ENCODE measurements around the gene BTAF1.
"Not testable (repeated sequence)": the region's sequence is repeated elsewhere in the genome, so short reads cannot be mapped to it uniquely, and the experiment has no call there.

BTAF1 gene

DNA sequence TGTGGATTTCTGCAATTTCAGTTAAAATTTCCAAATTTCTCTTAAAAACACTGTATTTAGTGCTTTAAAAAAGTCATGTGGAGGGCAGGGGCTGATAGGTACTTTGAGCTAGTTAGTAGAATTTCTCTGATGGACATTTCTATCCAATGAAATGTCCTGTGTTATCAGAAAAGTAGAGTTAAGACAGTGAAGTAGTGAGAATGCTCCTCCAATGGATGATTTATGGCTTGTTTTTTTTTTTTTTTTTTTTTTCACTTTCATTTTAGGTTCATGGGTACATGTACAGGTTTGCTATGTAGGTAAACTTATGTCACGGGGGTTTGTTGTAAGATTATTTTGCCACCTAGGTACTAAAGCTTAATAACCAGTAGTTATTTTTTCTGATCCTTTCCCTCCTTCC lies 55.0 kb downstream of the BTAF1 start:
- DNase-seq (ENCODE audit: low spot score), result no peak

DNA sequence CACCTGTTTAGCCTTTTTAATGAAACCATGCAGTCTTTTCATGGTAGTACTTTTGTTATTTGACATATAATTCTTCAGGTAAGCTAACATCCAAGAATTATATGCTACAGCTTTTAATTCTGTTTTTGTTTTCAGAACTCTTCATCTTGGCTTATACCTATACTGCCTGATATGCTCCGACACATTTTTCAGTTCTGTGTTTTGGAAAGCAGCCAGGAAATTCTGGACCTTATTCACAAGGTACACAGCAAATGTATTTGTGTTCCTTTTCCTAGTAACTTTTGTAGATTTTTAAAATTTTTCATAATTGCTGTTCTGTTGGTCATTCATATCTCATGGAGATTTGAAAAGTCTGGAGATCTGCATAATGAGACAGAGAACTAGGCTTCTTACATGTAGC lies 56.7 kb downstream of the BTAF1 start:
- DNase-seq (ENCODE audit: low spot score), result no peak

DNA sequence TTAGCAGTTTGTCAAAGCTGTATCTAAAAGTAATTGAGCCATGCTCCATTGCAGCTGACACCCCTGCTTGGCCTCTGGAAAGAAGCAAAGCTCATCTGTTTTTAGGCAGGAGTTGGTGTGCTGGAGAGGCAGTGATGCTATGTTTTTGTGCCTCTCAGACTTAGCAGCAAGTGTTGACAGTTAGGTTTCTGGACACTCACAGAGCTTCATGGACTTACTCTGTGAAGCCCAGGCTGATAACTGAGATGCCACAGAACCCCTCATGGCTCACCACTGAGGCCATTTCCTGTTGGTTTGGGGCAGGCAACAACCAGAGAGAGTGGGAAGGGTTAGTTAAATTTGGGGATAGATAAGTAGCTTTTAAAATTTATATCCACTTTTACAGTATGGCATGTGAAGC lies 59.8 kb downstream of the BTAF1 start:
- DNase-seq (ENCODE audit: low spot score), result no peak

DNA sequence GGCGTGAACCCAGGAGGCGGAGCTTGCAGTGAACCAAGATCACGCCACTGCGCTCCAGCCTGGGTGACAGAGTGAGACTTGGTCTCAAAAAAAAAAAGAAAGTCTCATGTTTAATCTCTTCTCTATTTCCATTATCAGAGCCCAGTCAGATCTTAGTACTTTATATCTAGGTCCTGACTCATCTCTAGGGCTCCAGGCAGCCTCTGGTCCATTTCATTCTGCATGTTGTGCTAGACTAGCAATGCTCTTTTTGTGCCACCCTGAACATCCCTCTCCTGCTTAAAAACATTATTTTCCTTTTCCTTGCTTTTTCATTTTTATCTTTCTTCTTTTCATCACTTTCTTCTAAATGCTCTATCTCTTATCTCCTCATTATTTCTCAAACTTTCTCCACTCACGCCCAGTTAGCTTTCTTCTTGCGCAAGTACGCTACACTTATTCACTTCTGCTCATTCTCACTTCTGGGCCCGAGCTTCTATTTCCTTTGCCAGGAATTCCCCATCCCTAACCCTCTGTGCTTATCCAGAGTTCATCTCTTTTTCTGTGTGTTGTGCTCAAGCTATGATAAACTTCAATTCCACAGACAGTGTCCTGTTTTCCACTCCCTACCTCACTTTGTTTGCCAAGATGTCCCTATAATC lies 63.9 kb downstream of the BTAF1 start:
- no peak for DNase-seq (ENCODE audit: low spot score)

DNA sequence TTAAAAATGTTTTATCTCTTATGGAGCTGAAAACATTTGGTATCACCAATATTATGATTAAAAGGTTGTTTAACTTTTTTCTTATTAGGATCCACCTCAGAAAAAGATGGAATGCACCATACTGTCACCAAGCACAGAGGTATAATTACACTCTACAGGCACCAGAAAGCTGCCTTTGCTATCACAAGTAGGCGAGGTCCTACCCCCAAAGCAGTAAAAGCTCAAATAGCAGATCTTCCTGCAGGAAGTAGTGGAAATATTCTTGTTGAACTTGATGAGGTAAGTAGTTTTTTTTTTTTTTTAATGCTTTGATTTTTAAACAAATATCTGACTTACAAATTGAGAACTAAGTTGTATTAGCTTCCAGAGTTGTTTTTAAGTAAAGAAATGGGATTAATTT lies 68.5 kb downstream of the BTAF1 start:
- no peak for DNase-seq (ENCODE audit: low spot score)

DNA sequence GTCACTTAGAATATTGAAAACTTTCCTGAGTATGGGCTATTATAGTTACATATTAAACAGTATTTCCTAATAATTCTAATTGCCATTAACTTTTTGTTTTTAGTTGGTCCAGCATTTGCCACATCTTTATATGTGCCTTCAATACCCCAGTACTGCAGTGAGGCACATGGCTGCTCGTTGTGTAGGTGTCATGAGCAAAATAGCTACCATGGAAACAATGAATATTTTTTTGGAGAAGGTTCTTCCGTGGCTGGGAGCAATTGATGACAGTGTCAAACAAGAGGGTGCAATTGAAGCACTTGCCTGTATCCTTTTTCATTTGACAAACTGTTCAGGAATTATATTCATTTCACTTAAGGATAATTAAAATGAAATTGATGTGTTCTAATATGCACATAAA lies 72.7 kb downstream of the BTAF1 start:
- DNase-seq (ENCODE audit: low spot score), result no peak

DNA sequence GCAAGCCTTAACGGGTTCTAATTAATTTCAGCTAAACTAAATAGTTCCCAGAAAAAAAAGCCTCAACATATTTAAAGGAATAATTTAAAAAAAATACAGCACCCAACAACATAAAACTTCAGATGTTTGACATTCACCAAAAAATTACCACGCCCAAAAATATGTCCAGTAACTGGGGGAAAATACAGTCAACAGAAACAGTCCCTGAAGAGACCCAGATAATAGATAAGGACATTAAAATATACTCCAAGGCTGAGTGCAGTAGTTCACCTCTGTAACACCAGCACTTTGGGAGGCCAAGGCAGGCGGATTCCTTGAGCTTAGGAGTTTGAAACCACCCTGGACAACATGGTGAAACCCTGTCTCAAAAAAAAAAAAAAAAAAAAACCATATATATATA lies 78.0 kb downstream of the BTAF1 start:
- no peak for DNase-seq (ENCODE audit: low spot score)

DNA sequence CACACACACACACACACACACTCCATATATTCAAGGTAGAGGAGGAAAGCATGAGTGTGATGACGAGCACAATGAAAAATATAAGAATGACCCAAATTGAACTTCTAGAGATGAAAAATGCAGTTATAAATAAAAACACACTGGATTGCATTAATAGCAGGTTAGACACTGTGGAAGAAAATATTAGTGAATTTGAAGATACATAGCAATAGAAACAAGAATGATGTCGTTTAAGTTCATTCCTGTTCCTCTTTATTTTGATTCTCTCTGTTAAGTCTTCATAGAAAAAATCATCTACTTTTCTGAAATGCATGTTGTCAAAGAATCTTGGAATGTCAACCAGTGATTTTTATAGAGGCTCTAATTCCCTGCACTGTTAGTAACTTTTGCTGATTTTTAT lies 78.4 kb downstream of the BTAF1 start:
- no peak for DNase-seq (ENCODE audit: low spot score)

DNA sequence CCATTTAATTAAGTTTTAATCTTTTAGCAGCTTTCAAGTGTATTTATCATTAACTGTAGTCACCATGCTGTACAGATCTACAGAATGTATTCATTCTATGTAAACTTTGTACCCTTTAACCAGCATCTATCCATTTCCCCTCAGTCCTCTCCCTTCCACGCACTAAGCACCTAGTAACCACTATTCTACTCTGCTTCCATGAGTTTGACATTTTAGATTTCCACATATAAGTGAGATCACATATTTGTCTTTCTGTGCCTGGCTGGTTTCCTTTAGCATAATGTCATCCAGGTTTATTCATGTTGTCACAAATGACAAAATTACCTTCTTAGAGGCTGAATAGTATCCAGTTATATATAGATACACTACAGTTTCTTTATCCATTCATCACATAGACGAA lies 79.7 kb downstream of the BTAF1 start:
- no peak for DNase-seq (ENCODE audit: low spot score)

DNA sequence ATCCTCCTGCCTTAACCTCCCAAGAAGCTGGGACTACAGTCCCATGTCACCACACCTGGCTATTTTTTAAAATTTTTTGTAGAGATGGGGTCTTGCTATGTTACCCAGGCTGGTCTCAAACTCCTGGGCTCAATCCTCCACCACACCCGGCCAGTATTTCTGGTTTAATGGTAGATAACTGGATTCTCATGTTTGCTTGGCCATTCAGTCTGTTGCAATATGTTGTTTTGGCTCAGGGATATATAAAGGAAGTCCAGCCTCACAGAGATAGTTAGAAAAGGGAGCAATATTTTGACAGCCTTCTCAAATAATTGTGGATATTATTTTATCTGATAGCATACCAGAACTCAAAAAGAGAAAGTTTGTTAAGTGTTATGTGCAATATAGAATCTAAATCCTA lies 82.4 kb downstream of the BTAF1 start:
- DNase-seq (ENCODE audit: low spot score), result no peak

DNA sequence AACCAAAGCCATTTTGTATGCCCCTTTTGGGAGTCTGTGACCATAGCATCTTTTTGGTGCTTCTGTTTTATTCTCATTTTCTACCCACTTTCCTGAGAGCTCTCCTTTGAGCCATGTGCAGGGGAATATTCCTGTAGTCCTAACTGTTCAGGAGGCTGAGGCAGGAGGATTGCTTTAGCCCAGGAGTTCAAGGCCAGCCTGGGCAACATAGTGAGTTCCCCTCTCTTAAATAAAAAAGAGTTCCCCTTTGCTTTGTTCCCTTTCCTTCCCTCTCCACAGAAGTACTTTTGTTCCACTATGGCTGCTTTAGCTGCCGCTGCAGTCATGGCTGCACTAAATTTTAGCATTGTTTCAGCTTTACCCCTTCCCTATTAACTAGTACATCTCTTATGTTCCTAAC lies 85.9 kb downstream of the BTAF1 start:
- DNase-seq (ENCODE audit: low spot score), result no peak

DNA sequence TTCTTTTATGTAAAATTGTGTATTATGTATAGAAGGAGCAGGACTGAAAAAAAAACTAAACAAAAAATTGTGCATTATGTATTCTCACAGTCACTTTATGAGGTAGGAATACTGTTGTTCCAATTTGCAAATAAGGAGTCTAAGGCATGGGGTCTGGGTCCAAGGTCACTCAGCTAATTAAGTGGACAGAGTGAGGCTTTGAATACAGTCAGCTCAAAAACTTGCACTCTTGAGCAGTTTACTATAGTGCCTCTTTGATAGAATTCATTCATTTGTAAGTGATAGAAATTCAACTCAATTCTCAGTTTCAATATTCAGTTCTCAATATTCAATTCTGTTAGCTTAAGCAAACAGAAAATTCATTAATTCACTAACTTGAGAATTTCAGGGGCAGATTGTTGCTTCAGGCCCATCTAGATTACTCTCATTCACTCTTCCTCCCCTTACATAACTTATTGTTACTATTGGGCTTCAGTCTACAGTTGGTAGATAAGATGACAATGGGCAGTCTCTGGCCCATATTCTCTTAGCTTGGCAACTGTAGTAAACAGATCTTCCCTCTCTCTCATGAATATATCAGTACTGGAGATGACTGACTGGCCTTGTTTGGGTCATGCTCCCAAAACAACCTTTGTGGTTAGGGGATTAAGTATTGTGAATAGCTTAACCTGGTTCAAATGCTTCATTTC lies 86.6 kb downstream of the BTAF1 start:
- DNase-seq (ENCODE audit: low spot score), result no peak

DNA sequence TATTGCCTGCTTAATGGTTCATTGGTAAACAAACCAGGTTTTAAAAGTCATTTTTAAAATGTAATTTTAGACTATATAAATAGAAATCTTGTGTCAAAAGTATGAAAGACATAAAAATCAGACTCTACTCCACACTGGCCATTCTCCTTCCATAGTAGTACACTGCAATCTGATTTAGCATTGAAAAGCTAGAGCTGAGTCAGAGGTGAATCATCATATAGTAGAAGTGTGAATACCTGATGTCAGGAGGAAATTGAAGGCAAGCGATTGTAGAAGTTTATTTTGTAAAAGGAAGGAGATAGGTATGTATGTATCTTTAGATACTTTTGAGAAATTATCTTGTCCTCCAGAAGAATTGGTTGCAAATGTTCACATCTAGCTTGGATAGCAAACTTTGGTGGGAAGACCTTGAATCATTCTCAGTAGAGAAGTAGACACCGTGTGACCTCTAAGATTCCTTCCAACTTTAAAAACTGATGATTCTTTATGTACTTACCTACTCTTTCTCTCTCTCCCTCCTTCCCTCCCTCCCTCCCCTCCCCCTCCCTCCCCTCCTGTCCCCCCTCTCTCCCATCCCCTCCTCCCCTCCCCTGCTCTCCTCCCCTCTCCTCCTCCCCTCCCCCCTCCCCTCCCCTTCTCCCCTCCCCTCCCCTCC lies 88.1 kb downstream of the BTAF1 start:
- no peak for DNase-seq (ENCODE audit: low spot score)

DNA sequence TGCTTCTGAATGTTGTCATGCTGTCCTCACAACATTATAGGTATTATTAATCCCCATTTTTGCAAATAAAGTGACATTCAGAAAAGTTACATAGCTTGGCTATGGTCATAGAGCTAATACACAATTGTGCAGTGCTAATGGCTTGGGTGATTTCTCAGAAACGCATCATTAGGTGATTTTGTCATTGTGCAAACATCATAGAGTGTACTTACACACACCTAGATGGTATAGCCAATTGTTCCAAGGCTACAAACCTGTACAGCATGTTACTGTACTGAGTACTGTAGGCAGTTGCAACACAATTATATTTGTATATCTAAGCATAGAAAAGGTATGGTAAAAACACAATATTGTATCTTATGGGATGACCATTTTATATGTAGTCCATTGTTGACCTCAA lies 91.0 kb downstream of the BTAF1 start:
- DNase-seq (ENCODE audit: low spot score), result no peak

DNA sequence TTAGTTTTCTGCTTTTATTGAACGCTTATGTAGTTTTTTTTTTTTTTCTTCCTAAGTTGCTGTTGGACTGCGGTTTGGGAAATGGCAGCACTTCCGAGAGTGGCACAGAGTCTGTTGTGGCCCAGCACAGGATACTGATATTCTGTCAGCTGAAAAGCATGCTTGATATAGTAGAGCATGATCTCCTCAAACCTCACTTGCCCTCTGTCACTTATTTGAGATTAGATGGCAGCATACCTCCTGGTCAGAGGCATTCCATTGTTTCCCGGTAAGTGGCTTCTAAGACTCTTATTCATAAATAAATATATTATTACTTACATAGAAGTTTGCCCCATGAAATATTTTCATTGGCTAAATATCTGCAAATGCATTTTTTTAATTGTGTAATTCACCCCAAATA lies 101.1 kb downstream of the BTAF1 start:
- DNase-seq (ENCODE audit: low spot score), result no peak

DNA sequence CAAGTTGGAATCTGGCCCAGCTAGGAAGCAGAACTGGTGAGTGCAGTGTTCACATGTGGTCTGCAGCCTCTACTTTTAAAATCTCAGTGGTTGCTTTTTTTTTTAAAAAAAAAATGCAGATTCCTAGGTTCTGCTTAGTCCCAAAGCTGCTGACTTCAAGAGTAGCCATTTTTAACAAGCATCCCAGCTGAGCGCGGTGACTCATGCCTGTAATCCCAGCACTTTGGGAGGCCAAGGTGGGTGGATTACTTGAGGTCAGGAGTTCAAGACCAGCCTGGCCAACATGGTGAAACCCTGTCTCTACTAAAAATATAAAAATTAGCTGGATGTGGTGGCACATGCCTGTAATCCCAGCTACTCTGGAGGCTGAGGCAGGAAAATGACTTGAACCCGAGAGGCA lies 101.8 kb downstream of the BTAF1 start:
- not testable (repeated sequence) for DNase-seq (ENCODE audit: low spot score)

DNA sequence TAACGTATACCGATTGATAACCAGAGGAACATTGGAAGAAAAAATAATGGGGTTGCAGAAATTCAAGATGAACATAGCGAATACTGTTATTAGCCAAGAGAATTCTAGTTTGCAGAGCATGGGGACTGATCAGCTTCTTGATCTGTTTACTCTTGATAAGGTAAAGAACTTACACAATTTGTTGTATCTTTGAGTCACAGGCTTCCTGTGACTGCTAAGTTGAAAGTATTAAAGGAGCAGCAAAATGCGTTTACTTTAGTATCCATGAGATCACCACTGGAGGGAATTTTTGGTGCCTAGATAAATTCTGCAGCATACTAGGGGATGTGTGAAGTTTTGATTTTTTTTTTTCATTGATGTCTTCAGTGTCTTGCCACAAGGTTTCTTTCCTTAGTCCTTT lies 103.6 kb downstream of the BTAF1 start:
- DNase-seq (ENCODE audit: low spot score), result no peak

DNA sequence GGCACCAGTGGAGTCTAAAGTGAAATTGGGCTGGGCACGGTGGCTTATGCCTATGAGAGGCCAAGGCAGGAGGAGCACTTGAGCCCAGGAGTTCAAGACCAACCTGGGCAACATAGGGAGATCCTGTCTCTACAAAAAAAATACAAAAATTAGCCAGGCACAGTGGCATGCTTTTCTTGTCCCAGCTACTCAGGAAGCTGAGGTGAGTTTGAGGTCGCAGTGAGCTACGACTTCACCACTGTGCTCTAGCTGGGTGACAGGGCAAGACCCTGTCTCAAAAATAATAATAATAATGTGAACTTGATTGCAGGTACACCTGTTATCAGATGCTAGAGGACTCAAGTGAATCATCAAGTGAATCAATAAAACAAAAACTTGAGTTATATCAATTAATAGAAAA lies 108.0 kb downstream of the BTAF1 start:
- no peak for DNase-seq (ENCODE audit: low spot score)

DNA sequence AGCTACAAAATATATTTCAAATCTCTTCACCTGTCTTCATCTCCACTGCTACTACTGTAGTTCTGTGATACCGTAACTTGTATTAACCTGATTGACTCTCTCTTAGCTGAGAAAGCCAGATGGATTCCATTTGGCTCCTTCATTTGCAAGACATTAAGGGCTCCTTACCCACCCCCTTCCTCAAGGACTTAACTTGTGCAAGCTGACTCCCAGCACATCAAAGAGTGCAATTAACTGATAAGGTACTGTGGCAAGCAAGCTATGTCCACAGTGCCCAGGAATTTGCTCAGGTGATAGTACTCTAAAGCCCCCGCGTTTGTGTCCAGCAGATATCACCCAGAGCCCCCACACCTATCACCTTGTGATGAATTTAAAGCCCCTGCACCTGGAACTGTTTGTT lies 109.5 kb downstream of the BTAF1 start:
- DNase-seq (ENCODE audit: low spot score), result not testable (repeated sequence)

DNA sequence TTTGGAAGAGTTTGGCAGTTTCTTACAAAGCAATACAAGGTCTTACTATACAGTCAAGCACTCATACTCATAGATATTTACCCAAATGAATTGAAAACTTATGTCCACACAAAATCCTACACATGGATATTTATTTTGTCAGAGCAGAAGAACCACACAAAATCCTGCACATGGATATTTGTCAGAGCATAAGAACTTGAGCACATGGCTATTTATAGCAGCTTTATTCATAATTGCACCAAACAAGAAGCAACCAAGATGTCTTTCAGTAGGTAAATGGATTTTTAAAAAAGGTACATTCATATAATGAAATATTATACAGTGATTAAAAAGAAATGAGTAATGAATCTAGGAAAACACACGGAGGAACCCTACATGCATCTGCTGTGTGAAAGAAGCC lies 115.4 kb downstream of the BTAF1 start:
- DNase-seq (ENCODE audit: low spot score), result no peak

DNA sequence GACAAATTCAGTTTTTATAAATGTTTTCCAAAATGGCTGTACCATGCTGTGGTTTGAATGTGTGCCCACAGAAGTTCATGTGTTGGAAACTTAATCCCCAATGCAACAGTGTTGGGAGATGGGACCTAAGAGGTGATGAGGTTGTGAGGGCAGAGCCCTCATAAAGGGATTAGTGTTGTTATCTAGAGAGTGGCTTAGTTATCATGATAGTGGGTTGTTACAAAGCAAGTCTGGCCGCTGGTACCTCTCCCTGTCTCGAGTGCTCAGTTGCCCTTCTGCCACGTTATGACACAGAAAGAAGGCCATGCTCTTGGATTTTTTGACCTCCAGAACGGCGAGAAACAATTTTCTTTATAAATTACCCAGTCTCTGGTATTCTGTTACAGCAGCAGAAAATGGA lies 119.0 kb downstream of the BTAF1 start:
- no peak for DNase-seq (ENCODE audit: low spot score)

DNA sequence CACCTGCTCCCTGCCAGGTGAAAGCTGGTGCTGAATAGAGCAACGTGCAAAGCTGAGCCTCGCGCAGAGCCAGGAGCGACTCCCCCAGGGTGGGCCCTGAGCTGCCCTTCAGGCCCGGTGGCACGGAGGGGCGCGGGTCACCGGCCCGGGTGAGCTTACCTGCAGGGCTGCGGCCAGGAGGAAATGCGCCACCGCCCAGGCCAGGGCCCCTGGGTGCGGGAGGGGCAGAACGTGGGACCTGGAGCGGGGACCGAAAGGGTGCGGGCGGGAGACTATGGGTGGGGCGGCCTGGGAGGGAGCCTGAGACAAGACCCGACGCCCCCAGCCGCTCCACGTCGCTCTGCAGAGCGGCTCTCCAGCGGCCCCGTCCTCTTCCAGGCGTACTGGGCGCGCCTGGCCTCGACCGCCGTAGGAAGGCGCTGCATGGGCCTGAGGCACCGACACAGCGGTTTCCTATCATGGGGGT lies 122.1 kb downstream of the BTAF1 start:
- DNase-seq (ENCODE audit: low spot score), result no peak

DNA sequence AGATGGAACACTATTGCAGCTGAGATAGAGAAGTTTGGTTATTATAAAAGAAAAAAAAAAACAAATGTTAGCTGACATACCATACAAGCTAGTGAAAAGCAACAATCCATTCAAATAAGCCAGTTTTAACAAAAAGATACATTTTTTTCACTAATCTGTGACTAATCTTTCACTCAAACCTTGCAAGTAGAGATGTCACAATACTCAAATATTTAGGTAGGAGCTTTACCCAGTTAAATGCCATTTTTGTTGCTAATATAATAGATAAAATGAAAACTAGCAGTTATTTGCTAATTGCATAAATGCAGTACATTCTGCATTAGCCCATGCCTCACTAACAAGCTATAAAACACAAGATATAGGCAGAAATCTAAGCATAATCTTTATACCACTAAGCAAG lies 123.6 kb downstream of the BTAF1 start:
- no peak for DNase-seq (ENCODE audit: low spot score)

DNA sequence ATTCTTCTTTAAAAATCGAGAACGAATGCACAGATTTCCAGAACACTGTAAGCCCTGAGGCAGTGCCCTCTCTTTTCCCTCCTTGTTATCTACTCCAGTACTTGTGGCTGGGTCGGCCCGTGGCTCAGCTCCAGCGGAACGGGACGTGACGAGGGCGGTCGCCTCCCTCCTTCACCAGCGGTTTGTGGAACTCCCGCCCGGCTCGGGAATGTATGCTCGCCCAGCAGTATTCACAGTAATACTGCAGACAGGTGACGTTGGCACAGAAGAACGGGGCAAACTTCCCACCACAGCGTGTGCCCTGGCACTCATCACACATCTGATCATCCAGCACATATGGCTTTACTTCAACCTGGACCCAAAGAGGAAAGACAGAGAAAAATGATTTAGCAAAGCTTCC lies 128.5 kb downstream of the BTAF1 start:
- no peak for DNase-seq (ENCODE audit: low spot score)
